ENCODE data around the gene AFP. TPM values are rescaled to one million over a fixed set of nuclear protein-coding genes. Genes with fewer than 3 reads are reported as not detected.

The AFP gene
- total RNA-seq, 1 donor from 2014 or later = not detected

- Mint-ChIP-seq H3K36me3 (ENCODE audit: unreplicated experiment) (no peaks in the 10 kb centered on the region), H3K9me3 (ENCODE audit: unreplicated experiment) (no peaks in the 10 kb centered on the region), H3K4me1 (ENCODE audit: low read depth, unreplicated experiment) (no peaks in the 10 kb centered on the region), H3K27me3 (ENCODE audit: unreplicated experiment) (peaks cover 2% of the 10 kb centered on the region), H3K4me3 (ENCODE audit: unreplicated experiment) (no peak overlapping the region), H3K27ac (ENCODE audit: unreplicated experiment) (no peak overlapping the region)
- no peak for DNase-seq
- no peak for TF ChIP-seq CTCF (IDR thresholded peaks at IDR 0.05; ENCODE audit: partially characterized antibody, unreplicated experiment)
Measured at GRCh38 chr4:73432169-73433000, 3.6 kb upstream of the AFP start.

- Mint-ChIP-seq H3K36me3 (ENCODE audit: unreplicated experiment) (no peaks in the 10 kb centered on the region), H3K4me1 (ENCODE audit: low read depth, unreplicated experiment) (no peaks in the 10 kb centered on the region), H3K9me3 (ENCODE audit: unreplicated experiment) (no peaks in the 10 kb centered on the region), H3K27me3 (ENCODE audit: unreplicated experiment) (peaks cover 2% of the 10 kb centered on the region), H3K4me3 (ENCODE audit: unreplicated experiment) (no peak overlapping the region), H3K27ac (ENCODE audit: unreplicated experiment) (no peak overlapping the region)
- TF ChIP-seq CTCF (IDR thresholded peaks at IDR 0.05; ENCODE audit: partially characterized antibody, unreplicated experiment) = no peak
- no peak for DNase-seq
Measured at GRCh38 chr4:73433140-73433539, 2.9 kb upstream of the AFP start.

- no peak for DNase-seq
- H3K9me3 Mint-ChIP-seq (ENCODE audit: unreplicated experiment) = no peaks in the 10 kb centered on the region
- H3K4me3 Mint-ChIP-seq (ENCODE audit: unreplicated experiment) = no peak overlapping the region
- H3K36me3 Mint-ChIP-seq (ENCODE audit: unreplicated experiment) = no peaks in the 10 kb centered on the region
- peak; percentile 78 for TF ChIP-seq CTCF (IDR thresholded peaks at IDR 0.05; ENCODE audit: partially characterized antibody, unreplicated experiment)
- H3K27me3 Mint-ChIP-seq (ENCODE audit: unreplicated experiment) = peaks cover 2% of the 10 kb centered on the region
- H3K4me1 Mint-ChIP-seq (ENCODE audit: low read depth, unreplicated experiment) = no peaks in the 10 kb centered on the region
- no peak overlapping the region for H3K27ac Mint-ChIP-seq (ENCODE audit: unreplicated experiment)
Measured at GRCh38 chr4:73434311-73434710, 1.7 kb upstream of the AFP start.

GRCh38 chr4:73436674-73437557 is 895 bp downstream of the AFP start:
- Mint-ChIP-seq H3K4me1 (ENCODE audit: low read depth, unreplicated experiment) (no peaks in the 10 kb centered on the region), H3K36me3 (ENCODE audit: unreplicated experiment) (no peaks in the 10 kb centered on the region), H3K9me3 (ENCODE audit: unreplicated experiment) (no peaks in the 10 kb centered on the region), H3K27ac (ENCODE audit: unreplicated experiment) (no peak overlapping the region), H3K4me3 (ENCODE audit: unreplicated experiment) (no peak overlapping the region), H3K27me3 (ENCODE audit: unreplicated experiment) (no peaks in the 10 kb centered on the region)
- TF ChIP-seq CTCF (IDR thresholded peaks at IDR 0.05; ENCODE audit: partially characterized antibody, unreplicated experiment) = no peak
- DNase-seq = no peak
